Spleen (tissue), 11 donors: ENCODE measurements around the gene CROCC2. TPM values are rescaled to one million over a fixed set of nuclear protein-coding genes. Genes with fewer than 3 reads are reported as not detected.

Experiments
- DNase-seq: peaks from one replicate; pipeline ENCODE4 v3.0.0-alpha.2; 2020
- H3K27ac ChIP-seq, 8 donors: fragments of 200-600 bp; sonication (generic) in 7 of 8; 1 replicate in 4 of 8; 2 replicates in 4 of 8; pipeline versions ENCODE4 v1.5.0 to v1.8.0; 2016 to 2021; ENCODE audit warnings: inconsistent platforms in 4 of 8, mild to moderate bottlenecking in 4 of 8, moderate library complexity in 1 of 8
- H3K27me3 ChIP-seq, 7 donors: fragments of 200-600 bp; sonication (generic) in 6 of 7; replicated peaks in 1 of 7; 1 replicate in 4 of 7; 2 replicates in 3 of 7; pipeline versions ENCODE4 v1.5.0 to v1.8.0; 2016 to 2021; ENCODE audit warnings: inconsistent platforms in 3 of 7, mild to moderate bottlenecking in 1 of 7
- H3K36me3 ChIP-seq, 6 donors: fragments of 200-600 bp; sonication (generic) in 5 of 6; 1 replicate in 4 of 6; 2 replicates in 2 of 6; pipeline versions ENCODE4 v1.5.0 to v1.8.0; 2016 to 2021; ENCODE audit warnings: inconsistent platforms in 2 of 6
- H3K4me1 ChIP-seq, 6 donors: fragments of 200-600 bp; sonication (generic) in 5 of 6; 1 replicate in 3 of 6; 2 replicates in 3 of 6; pipeline versions ENCODE4 v1.5.0 to v1.8.0; 2016 to 2021; ENCODE audit warnings: inconsistent platforms in 3 of 6
- H3K4me3 ChIP-seq, 8 donors: fragments of 200-600 bp; sonication (generic) in 7 of 8; 1 replicate in 4 of 8; 2 replicates in 4 of 8; pipeline versions ENCODE4 v1.5.0 to v1.8.0; 2016 to 2021; ENCODE audit warnings: inconsistent platforms in 4 of 8, mild to moderate bottlenecking in 4 of 8, moderate library complexity in 2 of 8
- H3K9me3 ChIP-seq, 8 donors: fragments of 200-600 bp; sonication (generic) in 7 of 8; 1 replicate in 4 of 8; 2 replicates in 4 of 8; pipeline versions ENCODE4 v1.5.0 to v1.8.0; 2016 to 2021; ENCODE audit warnings: inconsistent platforms in 4 of 8
- CTCF ChIP-seq, 11 experiments: fragments of 200-600 bp in 7 of 11; fragments of 450-650 bp in 4 of 11; sonication (generic) in 4 of 11; IDR thresholded peaks in 8 of 11; conservative IDR thresholded peaks in 3 of 11; 1 replicate in 7 of 11; 2 replicates in 4 of 11; pipeline versions ENCODE4 v1.4.0 to v1.8.0; 2016 to 2021; ENCODE audit warnings: antibody characterized with exemption in 11 of 11, inconsistent platforms in 4 of 11, mild to moderate bottlenecking in 1 of 11
- POLR2A ChIP-seq, 3 donors: fragments of 450-650 bp; IDR thresholded peaks; one replicate each; pipeline ENCODE4 v1.5.1; 2017; ENCODE audit warnings: antibody characterized with exemption in 3 of 3, mild to moderate bottlenecking in 1 of 3
- POLR2AphosphoS5 ChIP-seq, 3 donors: sonication (generic); formaldehyde crosslinking; IDR thresholded peaks; one replicate each; pipeline ENCODE4 v1.5.1; 2017; ENCODE audit warnings: antibody characterized with exemption in 3 of 3
- WGBS, 5 donors: extraction: QIAGEN DNeasy Blood & Tissue Kit in 3 of 5; methylation state at CpG; one replicate each; pipeline versions ENCODE4 v1.1.5 to v1.1.7; 2013 to 2018; 5-methylcytosine and 5-hydroxymethylcytosine counted together
- intact Hi-C: fragments of 100-400 bp; cut with DNase I; formaldehyde crosslinking; loops from one replicate; pipeline ENCODE4 v1.15.0; 2023; ENCODE audit warnings: low total_unique reads
- polyA plus RNA-seq, 3 donors: library from polyadenylated mRNA; stranded (reverse); fragments of 200-250 nt; gene quantifications; one replicate each; pipeline ENCODE4 v1.2.1, GENCODE V29; 2013
- total RNA-seq, 7 donors: library from RNA; depleted of rRNA in 3 of 7; stranded (reverse); fragments of >200 nt in 3 of 7; fragmentation: NEBNext Ultra II Directional in 4 of 7; extraction: Animal tissue kit (Norgen Biotek cat#: 25700) in 4 of 7; gene quantifications; one replicate each; pipeline versions ENCODE4 v1.1.0 to v1.2.1, GENCODE V29; 2016 to 2021
- donor health status: healthy with polysubstance abuse.
- donor health status: DM: no; HTN: no; CAD: no; lungs with moderate emphysema.
- donor health status: DM: no; HTN: no; CAD: no.
- donor health status: Bipolar disorder and iron deficiency.
- donor health status: healthy.
- donor health status: DM: no; HTN: no; CAD: no.
- donor health status: DM: yes; HTN: yes; CAD: no.

CROCC2 gene
- total and polyA plus RNA-seq, 10 donors, result 0.04 to 3.6 (median 0.75) TPM

GRCh38 chr2:241019441-241020139 lies 113.5 kb downstream of the CROCC2 start:
- no peak for DNase-seq
- 88 to 95% (median 93%) methylated on average over 14 to 20 of the region's 20 CpGs for WGBS, 5 donors
- Histone ChIP-seq H3K36me3 (peaks cover 0 to 7% (median 0%) of the 10 kb centered on the region in 6 donors), H3K27ac (no peak overlapping the region), H3K4me1 (no peaks in the 10 kb centered on the region), H3K9me3 (peaks cover 0 to 18% (median 9%) of the 10 kb centered on the region in 8 donors), H3K27me3 (no peaks in the 10 kb centered on the region), H3K4me3 (no peak overlapping the region)
- TF ChIP-seq CTCF (IDR thresholded peaks at IDR 0.05 in 8 of 11, conservative IDR thresholded peaks at IDR 0.05 in 3 of 11) (no peak), POLR2A (IDR thresholded peaks at IDR 0.05) (no peak), POLR2AphosphoS5 (IDR thresholded peaks at IDR 0.05) (no peak)
- intact Hi-C loops, result no loop called here

GRCh38 chr2:241020201-241020600 lies 114.1 kb downstream of the CROCC2 start:
- no peaks in the 10 kb centered on the region for H3K4me1 ChIP-seq
- WGBS, 5 donors, result 86 to 96% (median 94%) methylated on average over 1 to 10 of the region's 10 CpGs
- DNase-seq, result no peak
- H3K36me3 ChIP-seq, result peaks cover 0 to 7% (median 0%) of the 10 kb centered on the region in 6 donors
- TF ChIP-seq POLR2AphosphoS5 (IDR thresholded peaks at IDR 0.05) (no peak), CTCF (IDR thresholded peaks at IDR 0.05 in 8 of 11, conservative IDR thresholded peaks at IDR 0.05 in 3 of 11) (no peak), POLR2A (IDR thresholded peaks at IDR 0.05) (no peak)
- intact Hi-C loops, result no loop called here
- H3K9me3 ChIP-seq, result peaks cover 0 to 25% (median 15%) of the 10 kb centered on the region in 8 donors
- H3K27ac ChIP-seq, result no peak overlapping the region
- H3K27me3 ChIP-seq, result no peaks in the 10 kb centered on the region
- no peak overlapping the region for H3K4me3 ChIP-seq

GRCh38 chr2:241020629-241021190 lies 114.6 kb downstream of the CROCC2 start:
- WGBS, 5 donors, result 82 to 92% (median 83%) methylated on average over 8 of the region's 8 CpGs
- Histone ChIP-seq H3K36me3 (peaks cover 0 to 7% (median 0%) of the 10 kb centered on the region in 6 donors), H3K9me3 (peaks cover 3 to 30% (median 20%) of the 10 kb centered on the region in 8 donors), H3K27me3 (no peaks in the 10 kb centered on the region), H3K27ac (no peak overlapping the region), H3K4me1 (no peaks in the 10 kb centered on the region), H3K4me3 (no peak overlapping the region)
- DNase-seq, result no peak
- no peak for TF ChIP-seq POLR2AphosphoS5 (IDR thresholded peaks at IDR 0.05)
- no peak for TF ChIP-seq POLR2A (IDR thresholded peaks at IDR 0.05)
- intact Hi-C loops, result no loop called here

GRCh38 chr2:241025639-241026038 lies 119.5 kb downstream of the CROCC2 start:
- TF ChIP-seq POLR2AphosphoS5 (IDR thresholded peaks at IDR 0.05), result no peak
- TF ChIP-seq CTCF (IDR thresholded peaks at IDR 0.05 in 8 of 11, conservative IDR thresholded peaks at IDR 0.05 in 3 of 11), result no peak
- TF ChIP-seq POLR2A (IDR thresholded peaks at IDR 0.05), result no peak
- H3K4me1 ChIP-seq, result no peaks in the 10 kb centered on the region

More at GRCh38 chr2:241025639-241026038, 119.5 kb downstream of the CROCC2 start:
- Histone ChIP-seq H3K9me3 (peaks cover 5 to 57% (median 40%) of the 10 kb centered on the region in 8 donors), H3K4me3 (no peak overlapping the region), H3K27ac (no peak overlapping the region), H3K27me3 (no peaks in the 10 kb centered on the region), H3K36me3 (peaks cover 0 to 6% (median 0%) of the 10 kb centered on the region in 6 donors)
- 65 to 85% (median 71%) methylated on average over 1 of the region's 1 CpG for WGBS, 5 donors
- no peak for DNase-seq
- intact Hi-C loops, result no loop called here
